ENCODE measurements around the gene DPP7. TPM values are rescaled to one million over a fixed set of nuclear protein-coding genes. Genes with fewer than 3 reads are reported as not detected.
"Not testable (repeated sequence)": the region's sequence is repeated elsewhere in the genome, so short reads cannot be mapped to it uniquely, and the experiment has no call there.

The DPP7 gene
- total and polyA plus RNA-seq, 3 donors from 2014 or later: 207 to 242 (median 215) TPM

- DNase-seq: no peak
- Histone ChIP-seq H3K9me3 (no peaks in the 10 kb centered on the region), H3K27ac (peak overlapping the region in 1 of 2 donors; percentile 45), H3K27me3 (no peaks in the 10 kb centered on the region), H3K4me3 (no peak overlapping the region), H3K4me1 (peaks cover 19% of the 10 kb centered on the region), H3K36me3 (ENCODE audit: low read depth, missing control alignments) (no peaks in the 10 kb centered on the region)
- no peak for TF ChIP-seq CTCF (IDR thresholded peaks at IDR 0.05)
- intact Hi-C loops (cut with DNase I; ENCODE audit: low total_unique reads): no loop called here
- 39 to 42% methylated on average over 3 of the region's 3 CpGs for WGBS, 2 donors
These were observed 12.3 kb upstream of the DPP7 start for GRCh38 chr9:137126786-137127185.

GRCh38 chr9:137123952-137124462 lies 9.5 kb upstream of the DPP7 start:
- intact Hi-C loops (cut with DNase I; ENCODE audit: low total_unique reads): not testable (repeated sequence)

GRCh38 chr9:137123468-137123837 lies 8.9 kb upstream of the DPP7 start:
- Histone ChIP-seq H3K9me3 (no peaks in the 10 kb centered on the region), H3K27me3 (no peaks in the 10 kb centered on the region), H3K4me3 (no peak overlapping the region), H3K27ac (no peak overlapping the region), H3K36me3 (ENCODE audit: low read depth, missing control alignments) (no peaks in the 10 kb centered on the region), H3K4me1 (peaks cover 13% of the 10 kb centered on the region)
- DNase-seq: no peak
- 79 to 83% methylated on average over 5 of the region's 5 CpGs for WGBS, 2 donors
- intact Hi-C loops (cut with DNase I; ENCODE audit: low total_unique reads): no loop called here
- TF ChIP-seq CTCF (IDR thresholded peaks at IDR 0.05): no peak
- TF ChIP-seq POLR2A (IDR thresholded peaks at IDR 0.05): no peak

More at GRCh38 chr9:137123952-137124462, 9.5 kb upstream of the DPP7 start:
- not testable (repeated sequence) for H3K4me3 ChIP-seq; H3K27me3 ChIP-seq; DNase-seq; H3K36me3 ChIP-seq (ENCODE audit: low read depth, missing control alignments); H3K27ac ChIP-seq; H3K9me3 ChIP-seq
- WGBS, 2 donors: 87 to 96% methylated on average over 5 of the region's 5 CpGs
- H3K4me1 ChIP-seq: peaks cover 18% of the 10 kb centered on the region

GRCh38 chr9:137122796-137123467 lies 8.4 kb upstream of the DPP7 start:
- DNase-seq; H3K36me3 ChIP-seq (ENCODE audit: low read depth, missing control alignments); H3K4me1 ChIP-seq; H3K27ac ChIP-seq; intact Hi-C loops (cut with DNase I; ENCODE audit: low total_unique reads); H3K9me3 ChIP-seq; H3K27me3 ChIP-seq; H3K4me3 ChIP-seq: not testable (repeated sequence)
- 89 to 90% methylated on average over 16 of the region's 16 CpGs for WGBS, 2 donors

GRCh38 chr9:137121927-137122795 lies 7.6 kb upstream of the DPP7 start:
- intact Hi-C loops (cut with DNase I; ENCODE audit: low total_unique reads); H3K27me3 ChIP-seq; DNase-seq; H3K4me3 ChIP-seq; H3K36me3 ChIP-seq (ENCODE audit: low read depth, missing control alignments); H3K27ac ChIP-seq; H3K4me1 ChIP-seq; H3K9me3 ChIP-seq: not testable (repeated sequence)
- 69 to 76% methylated on average over 17 to 24 of the region's 25 CpGs for WGBS, 2 donors

- not testable (repeated sequence) for H3K36me3 ChIP-seq (ENCODE audit: low read depth, missing control alignments); H3K9me3 ChIP-seq; H3K27ac ChIP-seq; H3K27me3 ChIP-seq; H3K4me3 ChIP-seq; DNase-seq
- intact Hi-C loops (cut with DNase I; ENCODE audit: low total_unique reads): loop anchor here (10.0 kb wide), 1 partner anchor 107 kb away; the partner anchor contains the start of genes CYSRT1, RNF208 and RNF224
- WGBS, 2 donors: 87 to 92% methylated on average over 12 of the region's 12 CpGs
- peaks cover 22% of the 10 kb centered on the region for H3K4me1 ChIP-seq
These were observed 3.6 kb upstream of the DPP7 start for GRCh38 chr9:137118092-137118603.
